ENCODE data around the gene SCAND1. TPM values are rescaled to one million over a fixed set of nuclear protein-coding genes. Genes with fewer than 3 reads are reported as not detected.
A peak's percentile ranks its signal among the peaks of the same experiment; 100 is the strongest.

The SCAND1 gene
- total and polyA plus RNA-seq, 9 of the 15 experiments (the other 6 are each of a cell fraction or from before 2014, with no cell fraction given) = 0.08 to 94.0 (median 5.8) TPM

GRCh38 chr20:35903843-35904242, 50.5 kb downstream of the SCAND1 start (continued):
- TF ChIP-seq TCF15 (CRISPR knock-in tag; IDR thresholded peaks at IDR 0.05) (no peak), NCOA6 (IDR thresholded peaks at IDR 0.05) (no peak), ETS1 (conservative IDR thresholded peaks at IDR 0.05; ENCODE audit: control insufficient read depth, low read depth, low read length) (no peak), SNIP1 (IDR thresholded peaks at IDR 0.05; ENCODE audit: low read depth) (no peak), HNRNPK (IDR thresholded peaks at IDR 0.05; ENCODE audit: low read depth, low read length, poor library complexity, severe bottlenecking) (no peak), JUND (IDR thresholded peaks at IDR 0.05; ENCODE audit: borderline replicate concordance, low read depth, low read length) (peak; percentile 22; the same call in 1 of the 2 replicates), JUND (tag; IDR thresholded peaks at IDR 0.05; ENCODE audit: borderline replicate concordance, low read depth, low read length) (no peak), ZBTB11 (CRISPR knock-in tag; IDR thresholded peaks at IDR 0.05) (peak in 1 of 3 experiments; percentile 58; a peak in 1 of 6 replicates), ZNF217 (CRISPR knock-in tag; IDR thresholded peaks at IDR 0.05) (no peak), ZNF586 (CRISPR knock-in tag; conservative IDR thresholded peaks at IDR 0.05) (no peak), RAD21 (CRISPR knock-in tag; conservative IDR thresholded peaks at IDR 0.05 in 1 of 2, IDR thresholded peaks at IDR 0.05 in 1 of 2) (no peak), ARID1B (IDR thresholded peaks at IDR 0.05) (peak; percentile 50; the same call in 1 of the 2 replicates), MAFF (IDR thresholded peaks at IDR 0.05; ENCODE audit: low read length) (no peak), ATF2 (CRISPR knock-in tag; IDR thresholded peaks at IDR 0.05) (no peak), CBX8 (IDR thresholded peaks at IDR 0.05; ENCODE audit: borderline replicate concordance, extremely low read depth, low read depth, low read length, poor library complexity, severe bottlenecking) (no peak), ZNF431 (CRISPR knock-in tag; IDR thresholded peaks at IDR 0.05) (no peak), ZNF124 (CRISPR knock-in tag; IDR thresholded peaks at IDR 0.05) (no peak), SOX6 (IDR thresholded peaks at IDR 0.05) (peak; percentile 68), ESRRA (IDR thresholded peaks at IDR 0.05; ENCODE audit: borderline replicate concordance, low read depth) (peak; percentile 26; the same call in 1 of the 2 replicates), ELK1 (CRISPR knock-in tag; IDR thresholded peaks at IDR 0.05) (no peak), ZNF184 (CRISPR knock-in tag; IDR thresholded peaks at IDR 0.05) (no peak)

Measured in K562 (cell line).